Spleen (tissue), 11 donors: ENCODE results near the gene EPHA5. TPM values are rescaled to one million over a fixed set of nuclear protein-coding genes. Genes with fewer than 3 reads are reported as not detected.
"Not testable (repeated sequence)": the region's sequence is repeated elsewhere in the genome, so short reads cannot be mapped to it uniquely, and the experiment has no call there.

Experiments used
- DNase-seq: peaks from one replicate; pipeline ENCODE4 v3.0.0-alpha.2; 2020
- H3K27ac ChIP-seq, 8 donors: fragments of 200-600 bp; sonication (generic) in 7 of 8; 1 replicate in 4 of 8; 2 replicates in 4 of 8; pipeline versions ENCODE4 v1.5.0 to v1.8.0; 2016 to 2021; ENCODE audit warnings: inconsistent platforms in 4 of 8, mild to moderate bottlenecking in 4 of 8, moderate library complexity in 1 of 8
- H3K27me3 ChIP-seq, 7 donors: fragments of 200-600 bp; sonication (generic) in 6 of 7; replicated peaks in 1 of 7; 1 replicate in 4 of 7; 2 replicates in 3 of 7; pipeline versions ENCODE4 v1.5.0 to v1.8.0; 2016 to 2021; ENCODE audit warnings: inconsistent platforms in 3 of 7, mild to moderate bottlenecking in 1 of 7
- H3K36me3 ChIP-seq, 6 donors: fragments of 200-600 bp; sonication (generic) in 5 of 6; 1 replicate in 4 of 6; 2 replicates in 2 of 6; pipeline versions ENCODE4 v1.5.0 to v1.8.0; 2016 to 2021; ENCODE audit warnings: inconsistent platforms in 2 of 6
- H3K4me1 ChIP-seq, 6 donors: fragments of 200-600 bp; sonication (generic) in 5 of 6; 1 replicate in 3 of 6; 2 replicates in 3 of 6; pipeline versions ENCODE4 v1.5.0 to v1.8.0; 2016 to 2021; ENCODE audit warnings: inconsistent platforms in 3 of 6
- H3K4me3 ChIP-seq, 8 donors: fragments of 200-600 bp; sonication (generic) in 7 of 8; 1 replicate in 4 of 8; 2 replicates in 4 of 8; pipeline versions ENCODE4 v1.5.0 to v1.8.0; 2016 to 2021; ENCODE audit warnings: inconsistent platforms in 4 of 8, mild to moderate bottlenecking in 4 of 8, moderate library complexity in 2 of 8
- H3K9me3 ChIP-seq, 8 donors: fragments of 200-600 bp; sonication (generic) in 7 of 8; 1 replicate in 4 of 8; 2 replicates in 4 of 8; pipeline versions ENCODE4 v1.5.0 to v1.8.0; 2016 to 2021; ENCODE audit warnings: inconsistent platforms in 4 of 8
- CTCF ChIP-seq, 11 experiments: fragments of 200-600 bp in 7 of 11; fragments of 450-650 bp in 4 of 11; sonication (generic) in 4 of 11; IDR thresholded peaks in 8 of 11; conservative IDR thresholded peaks in 3 of 11; 1 replicate in 7 of 11; 2 replicates in 4 of 11; pipeline versions ENCODE4 v1.4.0 to v1.8.0; 2016 to 2021; ENCODE audit warnings: antibody characterized with exemption in 11 of 11, inconsistent platforms in 4 of 11, mild to moderate bottlenecking in 1 of 11
- POLR2A ChIP-seq, 3 donors: fragments of 450-650 bp; IDR thresholded peaks; one replicate each; pipeline ENCODE4 v1.5.1; 2017; ENCODE audit warnings: antibody characterized with exemption in 3 of 3, mild to moderate bottlenecking in 1 of 3
- POLR2AphosphoS5 ChIP-seq, 3 donors: sonication (generic); formaldehyde crosslinking; IDR thresholded peaks; one replicate each; pipeline ENCODE4 v1.5.1; 2017; ENCODE audit warnings: antibody characterized with exemption in 3 of 3
- WGBS, 5 donors: extraction: QIAGEN DNeasy Blood & Tissue Kit in 3 of 5; methylation state at CpG; one replicate each; pipeline versions ENCODE4 v1.1.5 to v1.1.7; 2013 to 2018; 5-methylcytosine and 5-hydroxymethylcytosine counted together
- intact Hi-C: fragments of 100-400 bp; cut with DNase I; formaldehyde crosslinking; loops from one replicate; pipeline ENCODE4 v1.15.0; 2023; ENCODE audit warnings: low total_unique reads
- polyA plus RNA-seq, 3 donors: library from polyadenylated mRNA; stranded (reverse); fragments of 200-250 nt; gene quantifications; one replicate each; pipeline ENCODE4 v1.2.1, GENCODE V29; 2013
- total RNA-seq, 7 donors: library from RNA; depleted of rRNA in 3 of 7; stranded (reverse); fragments of >200 nt in 3 of 7; fragmentation: NEBNext Ultra II Directional in 4 of 7; extraction: Animal tissue kit (Norgen Biotek cat#: 25700) in 4 of 7; gene quantifications; one replicate each; pipeline versions ENCODE4 v1.1.0 to v1.2.1, GENCODE V29; 2016 to 2021
- donor health status: healthy with polysubstance abuse.
- donor health status: DM: no; HTN: no; CAD: no; lungs with moderate emphysema.
- donor health status: DM: no; HTN: no; CAD: no.
- donor health status: Bipolar disorder and iron deficiency.
- donor health status: healthy.
- donor health status: DM: no; HTN: no; CAD: no.
- donor health status: DM: yes; HTN: yes; CAD: no.

EPHA5 gene
- total and polyA plus RNA-seq, 10 donors = 0.02 to 0.93 (median 0.42) TPM

- DNase-seq = no peak
- Histone ChIP-seq H3K27me3 (no peaks in the 10 kb centered on the region), H3K36me3 (no peaks in the 10 kb centered on the region), H3K4me1 (no peaks in the 10 kb centered on the region), H3K4me3 (no peak overlapping the region), H3K27ac (no peak overlapping the region), H3K9me3 (no peaks in the 10 kb centered on the region)
- intact Hi-C loops = no loop called here
- no peak for TF ChIP-seq CTCF (IDR thresholded peaks at IDR 0.05 in 8 of 11, conservative IDR thresholded peaks at IDR 0.05 in 3 of 11)
- no peak for TF ChIP-seq POLR2AphosphoS5 (IDR thresholded peaks at IDR 0.05)
- TF ChIP-seq POLR2A (IDR thresholded peaks at IDR 0.05) = no peak
- 63 to 85% (median 77%) methylated on average over 1 of the region's 1 CpG for WGBS, 5 donors
Observed at GRCh38 chr4:65336465-65336864, 333.8 kb downstream of the EPHA5 start.

GRCh38 chr4:65316534-65316933, 353.8 kb downstream of the EPHA5 start:
- DNase-seq = no peak

GRCh38 chr4:65311120-65311519, 359.2 kb downstream of the EPHA5 start:
- TF ChIP-seq CTCF (IDR thresholded peaks at IDR 0.05 in 8 of 11, conservative IDR thresholded peaks at IDR 0.05 in 3 of 11) (no peak), POLR2AphosphoS5 (IDR thresholded peaks at IDR 0.05) (no peak), POLR2A (IDR thresholded peaks at IDR 0.05) (no peak)
- no peaks in the 10 kb centered on the region for H3K9me3 ChIP-seq
- DNase-seq = no peak
- no peaks in the 10 kb centered on the region for H3K36me3 ChIP-seq
- H3K4me1 ChIP-seq = no peaks in the 10 kb centered on the region
- no peak overlapping the region for H3K27ac ChIP-seq
- H3K4me3 ChIP-seq = no peak overlapping the region
- intact Hi-C loops = no loop called here
- no peaks in the 10 kb centered on the region for H3K27me3 ChIP-seq
- WGBS, 5 donors = 88 to 92% (median 91%) methylated on average over 3 of the region's 3 CpGs

More at GRCh38 chr4:65316534-65316933, 353.8 kb downstream of the EPHA5 start:
- no peaks in the 10 kb centered on the region for H3K9me3 ChIP-seq
- WGBS, 5 donors = 69 to 83% (median 70%) methylated on average over 4 of the region's 4 CpGs
- H3K27me3 ChIP-seq = no peaks in the 10 kb centered on the region
- TF ChIP-seq CTCF (IDR thresholded peaks at IDR 0.05 in 8 of 11, conservative IDR thresholded peaks at IDR 0.05 in 3 of 11) = no peak
- no peak for TF ChIP-seq POLR2A (IDR thresholded peaks at IDR 0.05)
- no peak for TF ChIP-seq POLR2AphosphoS5 (IDR thresholded peaks at IDR 0.05)
- H3K27ac ChIP-seq = no peak overlapping the region
- no peak overlapping the region for H3K4me3 ChIP-seq
- no peaks in the 10 kb centered on the region for H3K36me3 ChIP-seq
- intact Hi-C loops = no loop called here
- no peaks in the 10 kb centered on the region for H3K4me1 ChIP-seq

- no peak for TF ChIP-seq POLR2A (IDR thresholded peaks at IDR 0.05)
- no peak for TF ChIP-seq POLR2AphosphoS5 (IDR thresholded peaks at IDR 0.05)
- no peak overlapping the region for H3K4me3 ChIP-seq
- no peaks in the 10 kb centered on the region for H3K4me1 ChIP-seq
- no peak for DNase-seq
- no peak overlapping the region for H3K27ac ChIP-seq
- intact Hi-C loops = no loop called here
- peaks cover 0 to 3% (median 0%) of the 10 kb centered on the region in 8 donors for H3K9me3 ChIP-seq
- no peaks in the 10 kb centered on the region for H3K36me3 ChIP-seq
- H3K27me3 ChIP-seq = no peaks in the 10 kb centered on the region
- 81 to 93% (median 87%) methylated on average over 1 of the region's 1 CpG for WGBS, 5 donors
Observed at GRCh38 chr4:65310586-65310985, 359.7 kb downstream of the EPHA5 start.

GRCh38 chr4:65308626-65309025, 361.7 kb downstream of the EPHA5 start:
- H3K9me3 ChIP-seq, intact Hi-C loops, H3K27me3 ChIP-seq, H3K4me1 ChIP-seq, H3K4me3 ChIP-seq, H3K36me3 ChIP-seq, H3K27ac ChIP-seq: not testable (repeated sequence)
- 85 to 90% (median 86%) methylated on average over 8 of the region's 8 CpGs for WGBS, 5 donors
- DNase-seq = peak; percentile 16
